Measurements from ENCODE around the gene PRKG2.
A peak's percentile ranks its signal among the peaks of the same experiment; 100 is the strongest.
"Not testable (repeated sequence)": the region's sequence is repeated elsewhere in the genome, so short reads cannot be mapped to it uniquely, and the experiment has no call there.

PRKG2 gene

GRCh38 chr4:81153714-81154323, 61.2 kb downstream of the PRKG2 start:
- DNase-seq: not testable (repeated sequence)

- DNase-seq: no peak
Measured at GRCh38 chr4:81152839-81153713, 61.9 kb downstream of the PRKG2 start.

GRCh38 chr4:81149976-81150375, 65.0 kb downstream of the PRKG2 start:
- no peak for DNase-seq

- no peak for DNase-seq
Measured at GRCh38 chr4:81148576-81148975, 66.4 kb downstream of the PRKG2 start.

- DNase-seq: no peak
Measured at GRCh38 chr4:81146466-81146865, 68.6 kb downstream of the PRKG2 start.

GRCh38 chr4:81143183-81143582, 71.8 kb downstream of the PRKG2 start:
- no peak for DNase-seq

- no peak for DNase-seq
Measured at GRCh38 chr4:81142744-81143143, 72.3 kb downstream of the PRKG2 start.

GRCh38 chr4:81137894-81138293, 77.1 kb downstream of the PRKG2 start:
- no peak for DNase-seq

- no peak for DNase-seq
Measured at GRCh38 chr4:81137446-81137845, 77.6 kb downstream of the PRKG2 start.

- no peak for DNase-seq
Measured at GRCh38 chr4:81136161-81136905, 78.7 kb downstream of the PRKG2 start.

GRCh38 chr4:81135501-81135900, 79.5 kb downstream of the PRKG2 start:
- DNase-seq: no peak

- DNase-seq: no peak
Measured at GRCh38 chr4:81131563-81131962, 83.5 kb downstream of the PRKG2 start.

GRCh38 chr4:81131066-81131465, 84.0 kb downstream of the PRKG2 start:
- no peak for DNase-seq

GRCh38 chr4:81130569-81130968, 84.5 kb downstream of the PRKG2 start:
- no peak for DNase-seq

GRCh38 chr4:81120055-81120454, 95.0 kb downstream of the PRKG2 start:
- DNase-seq: peak in 1 of 2 donors; percentile 7

GRCh38 chr4:81118086-81118485, 96.9 kb downstream of the PRKG2 start:
- no peak for DNase-seq

GRCh38 chr4:81116566-81116965, 98.5 kb downstream of the PRKG2 start:
- no peak for DNase-seq

- DNase-seq: no peak
Measured at GRCh38 chr4:81113024-81113423, 102.0 kb downstream of the PRKG2 start.

GRCh38 chr4:81109356-81109755, 105.7 kb downstream of the PRKG2 start:
- DNase-seq: no peak

- DNase-seq: no peak
Measured at GRCh38 chr4:81106150-81106549, 108.9 kb downstream of the PRKG2 start.

GRCh38 chr4:81102107-81102506, 112.9 kb downstream of the PRKG2 start:
- no peak for DNase-seq

- no peak for DNase-seq
Measured at GRCh38 chr4:81096566-81096965, 118.5 kb downstream of the PRKG2 start.

- no peak for DNase-seq
Measured at GRCh38 chr4:81095389-81095788, 119.6 kb downstream of the PRKG2 start.
